Measurements from ENCODE around the gene TRIM64. TPM values are rescaled to one million over a fixed set of nuclear protein-coding genes. Genes with fewer than 3 reads are reported as not detected.

Gene TRIM64
- total and polyA plus RNA-seq, 9 of the 15 experiments (the other 6 are each of a cell fraction or from before 2014, with no cell fraction given): not detected

Small RNA genes within 50 kb of the gene (small RNA-seq; reads per million reads assigned to genes)
- not detected for gene AP004607.1

Other genes with a start within 250 kb of the TRIM64 start
- gene TRIM49, start 157.5 kb upstream of the TRIM64 start, total RNA-seq (2014; rRNA removed): not detected in 2 replicates
- gene TRIM49, start 157.5 kb upstream of the TRIM64 start, total RNA-seq (2014; rRNA removed; fragmentation: Illumina TruSeq; extraction: Trizol): not detected in 2 replicates
- gene TRIM49, start 157.5 kb upstream of the TRIM64 start, total RNA-seq (2015; rRNA removed; fragmentation: Illumina TruSeq; extraction: Trizol): not detected in 2 replicates
- gene TRIM49, start 157.5 kb upstream of the TRIM64 start, total RNA-seq (2021): not detected in 2 replicates
- not detected in 2 replicates for gene TRIM49, start 157.5 kb upstream of the TRIM64 start, polyA plus RNA-seq (2011; rRNA removed)
- not detected in 2 replicates for gene TRIM49, start 157.5 kb upstream of the TRIM64 start, polyA plus RNA-seq (2014; fragmentation: Illumina TruSeq; extraction: Trizol)
- not detected for gene TRIM49, start 157.5 kb upstream of the TRIM64 start, polyA plus RNA-seq (2014; fragmentation: Nextera tagmentation; extraction: Ambion mirVana)
- not detected in 2 replicates for gene TRIM49, start 157.5 kb upstream of the TRIM64 start, polyA plus RNA-seq (2014; rRNA removed)
- not detected in 2 replicates for gene TRIM64B, start 87.5 kb upstream of the TRIM64 start, total RNA-seq (2014; rRNA removed)
- not detected in 2 replicates for gene TRIM64B, start 87.5 kb upstream of the TRIM64 start, total RNA-seq (2014; rRNA removed; fragmentation: Illumina TruSeq; extraction: Trizol)
- not detected in 2 replicates for gene TRIM64B, start 87.5 kb upstream of the TRIM64 start, total RNA-seq (2015; rRNA removed; fragmentation: Illumina TruSeq; extraction: Trizol)
- not detected in 2 replicates for gene TRIM64B, start 87.5 kb upstream of the TRIM64 start, total RNA-seq (2021)
- gene TRIM64B, start 87.5 kb upstream of the TRIM64 start, polyA plus RNA-seq (2011; rRNA removed): not detected in 2 replicates
- not detected in 2 replicates for gene TRIM64B, start 87.5 kb upstream of the TRIM64 start, polyA plus RNA-seq (2014; fragmentation: Illumina TruSeq; extraction: Trizol)
- not detected for gene TRIM64B, start 87.5 kb upstream of the TRIM64 start, polyA plus RNA-seq (2014; fragmentation: Nextera tagmentation; extraction: Ambion mirVana)
- gene TRIM64B, start 87.5 kb upstream of the TRIM64 start, polyA plus RNA-seq (2014; rRNA removed): not detected in 2 replicates
- gene TRIM49D1, start 43.8 kb upstream of the TRIM64 start, total RNA-seq (2014; rRNA removed): not detected in 2 replicates
- not detected in 2 replicates for gene TRIM49D1, start 43.8 kb upstream of the TRIM64 start, total RNA-seq (2014; rRNA removed; fragmentation: Illumina TruSeq; extraction: Trizol)
- gene TRIM49D1, start 43.8 kb upstream of the TRIM64 start, total RNA-seq (2015; rRNA removed; fragmentation: Illumina TruSeq; extraction: Trizol): not detected in 2 replicates
- not detected in 2 replicates for gene TRIM49D1, start 43.8 kb upstream of the TRIM64 start, total RNA-seq (2021)
- 0.08 TPM in 1 of 2 replicates, not detected in the other for gene TRIM49D1, start 43.8 kb upstream of the TRIM64 start, polyA plus RNA-seq (2011; rRNA removed)
- not detected in 2 replicates for gene TRIM49D1, start 43.8 kb upstream of the TRIM64 start, polyA plus RNA-seq (2014; fragmentation: Illumina TruSeq; extraction: Trizol)
- gene TRIM49D1, start 43.8 kb upstream of the TRIM64 start, polyA plus RNA-seq (2014; fragmentation: Nextera tagmentation; extraction: Ambion mirVana): not detected
- not detected in 2 replicates for gene TRIM49D1, start 43.8 kb upstream of the TRIM64 start, polyA plus RNA-seq (2014; rRNA removed)
- not detected in 2 replicates for gene TRIM49D2, start 42.0 kb upstream of the TRIM64 start, total RNA-seq (2014; rRNA removed)
- not detected in 2 replicates for gene TRIM49D2, start 42.0 kb upstream of the TRIM64 start, total RNA-seq (2014; rRNA removed; fragmentation: Illumina TruSeq; extraction: Trizol)
- not detected in 2 replicates for gene TRIM49D2, start 42.0 kb upstream of the TRIM64 start, total RNA-seq (2015; rRNA removed; fragmentation: Illumina TruSeq; extraction: Trizol)
- not detected in 2 replicates for gene TRIM49D2, start 42.0 kb upstream of the TRIM64 start, total RNA-seq (2021)
- not detected in 2 replicates for gene TRIM49D2, start 42.0 kb upstream of the TRIM64 start, polyA plus RNA-seq (2011; rRNA removed)
- not detected in 2 replicates for gene TRIM49D2, start 42.0 kb upstream of the TRIM64 start, polyA plus RNA-seq (2014; fragmentation: Illumina TruSeq; extraction: Trizol)
- not detected for gene TRIM49D2, start 42.0 kb upstream of the TRIM64 start, polyA plus RNA-seq (2014; fragmentation: Nextera tagmentation; extraction: Ambion mirVana)
- gene TRIM49D2, start 42.0 kb upstream of the TRIM64 start, polyA plus RNA-seq (2014; rRNA removed): not detected in 2 replicates
- gene TRIM49C, start 65.1 kb downstream of the TRIM64 start, total RNA-seq (2014; rRNA removed): not detected in 2 replicates
- not detected in 2 replicates for gene TRIM49C, start 65.1 kb downstream of the TRIM64 start, total RNA-seq (2014; rRNA removed; fragmentation: Illumina TruSeq; extraction: Trizol)
- not detected in 2 replicates for gene TRIM49C, start 65.1 kb downstream of the TRIM64 start, total RNA-seq (2015; rRNA removed; fragmentation: Illumina TruSeq; extraction: Trizol)
- gene TRIM49C, start 65.1 kb downstream of the TRIM64 start, total RNA-seq (2021): not detected in 2 replicates
- gene TRIM49C, start 65.1 kb downstream of the TRIM64 start, polyA plus RNA-seq (2011; rRNA removed): not detected in 2 replicates
- not detected in 2 replicates for gene TRIM49C, start 65.1 kb downstream of the TRIM64 start, polyA plus RNA-seq (2014; fragmentation: Illumina TruSeq; extraction: Trizol)
- not detected for gene TRIM49C, start 65.1 kb downstream of the TRIM64 start, polyA plus RNA-seq (2014; fragmentation: Nextera tagmentation; extraction: Ambion mirVana)
- gene TRIM49C, start 65.1 kb downstream of the TRIM64 start, polyA plus RNA-seq (2014; rRNA removed): not detected in 2 replicates
- not detected in 2 replicates for gene UBTFL1, start 119.9 kb downstream of the TRIM64 start, total RNA-seq (2014; rRNA removed)
- not detected in 2 replicates for gene UBTFL1, start 119.9 kb downstream of the TRIM64 start, total RNA-seq (2014; rRNA removed; fragmentation: Illumina TruSeq; extraction: Trizol)
- not detected in 2 replicates for gene UBTFL1, start 119.9 kb downstream of the TRIM64 start, total RNA-seq (2015; rRNA removed; fragmentation: Illumina TruSeq; extraction: Trizol)
- not detected in 2 replicates for gene UBTFL1, start 119.9 kb downstream of the TRIM64 start, total RNA-seq (2021)
- gene UBTFL1, start 119.9 kb downstream of the TRIM64 start, polyA plus RNA-seq (2011; rRNA removed): not detected in 2 replicates
- gene UBTFL1, start 119.9 kb downstream of the TRIM64 start, polyA plus RNA-seq (2014; fragmentation: Illumina TruSeq; extraction: Trizol): not detected in 2 replicates
- not detected for gene UBTFL1, start 119.9 kb downstream of the TRIM64 start, polyA plus RNA-seq (2014; fragmentation: Nextera tagmentation; extraction: Ambion mirVana)
- gene UBTFL1, start 119.9 kb downstream of the TRIM64 start, polyA plus RNA-seq (2014; rRNA removed): not detected in 2 replicates
- gene NAALAD2, start 168.6 kb downstream of the TRIM64 start, total RNA-seq (2014; rRNA removed): 0.04 and 0.05 TPM in 2 replicates
- 0.07 and 0.16 TPM in 2 replicates for gene NAALAD2, start 168.6 kb downstream of the TRIM64 start, total RNA-seq (2014; rRNA removed; fragmentation: Illumina TruSeq; extraction: Trizol)
- gene NAALAD2, start 168.6 kb downstream of the TRIM64 start, total RNA-seq (2015; rRNA removed; fragmentation: Illumina TruSeq; extraction: Trizol): 0.11 and 0.14 TPM in 2 replicates
- gene NAALAD2, start 168.6 kb downstream of the TRIM64 start, total RNA-seq (2021): 0.09 and 0.13 TPM in 2 replicates
- gene NAALAD2, start 168.6 kb downstream of the TRIM64 start, polyA plus RNA-seq (2011; rRNA removed): 0.08 TPM in 1 of 2 replicates, not detected in the other
- gene NAALAD2, start 168.6 kb downstream of the TRIM64 start, polyA plus RNA-seq (2014; fragmentation: Illumina TruSeq; extraction: Trizol): 0.08 and 0.12 TPM in 2 replicates
- gene NAALAD2, start 168.6 kb downstream of the TRIM64 start, polyA plus RNA-seq (2014; fragmentation: Nextera tagmentation; extraction: Ambion mirVana): under 1 TPM; 0.21 to 0.24 TPM
- gene NAALAD2, start 168.6 kb downstream of the TRIM64 start, polyA plus RNA-seq (2014; rRNA removed): 0.11 and 0.16 TPM in 2 replicates

Data from K562 (cell line).